Stimulated activated naive CD8-positive, alpha-beta T cell treated with anti-CD3 and anti-CD28 coated beads, Interleukin-15, Interleukin-2, amounts not matched to agents 100 ng/mL and 50 ng/mL, for 24 hours (primary cell): ENCODE data around the gene C16orf46.

Experiments used
- H3K27ac Mint-ChIP-seq: one replicate; pipeline ENCODE4 v1.8.0; 2021; ENCODE audit warnings: mild to moderate bottlenecking, mixed read lengths
- H3K27me3 Mint-ChIP-seq: one replicate; pipeline ENCODE4 v1.8.0; 2021; ENCODE audit warnings: mixed read lengths
- H3K36me3 Mint-ChIP-seq: one replicate; pipeline ENCODE4 v1.8.0; 2021; ENCODE audit warnings: low read depth, mixed read lengths
- H3K4me1 Mint-ChIP-seq: one replicate; pipeline ENCODE4 v1.8.0; 2021; ENCODE audit warnings: low read depth, mixed read lengths
- H3K4me3 Mint-ChIP-seq: one replicate; pipeline ENCODE4 v1.8.0; 2021; ENCODE audit warnings: mild to moderate bottlenecking, mixed read lengths
- H3K9me3 Mint-ChIP-seq: one replicate; pipeline ENCODE4 v1.8.0; 2021; ENCODE audit warnings: mixed read lengths

The C16orf46 gene

DNA sequence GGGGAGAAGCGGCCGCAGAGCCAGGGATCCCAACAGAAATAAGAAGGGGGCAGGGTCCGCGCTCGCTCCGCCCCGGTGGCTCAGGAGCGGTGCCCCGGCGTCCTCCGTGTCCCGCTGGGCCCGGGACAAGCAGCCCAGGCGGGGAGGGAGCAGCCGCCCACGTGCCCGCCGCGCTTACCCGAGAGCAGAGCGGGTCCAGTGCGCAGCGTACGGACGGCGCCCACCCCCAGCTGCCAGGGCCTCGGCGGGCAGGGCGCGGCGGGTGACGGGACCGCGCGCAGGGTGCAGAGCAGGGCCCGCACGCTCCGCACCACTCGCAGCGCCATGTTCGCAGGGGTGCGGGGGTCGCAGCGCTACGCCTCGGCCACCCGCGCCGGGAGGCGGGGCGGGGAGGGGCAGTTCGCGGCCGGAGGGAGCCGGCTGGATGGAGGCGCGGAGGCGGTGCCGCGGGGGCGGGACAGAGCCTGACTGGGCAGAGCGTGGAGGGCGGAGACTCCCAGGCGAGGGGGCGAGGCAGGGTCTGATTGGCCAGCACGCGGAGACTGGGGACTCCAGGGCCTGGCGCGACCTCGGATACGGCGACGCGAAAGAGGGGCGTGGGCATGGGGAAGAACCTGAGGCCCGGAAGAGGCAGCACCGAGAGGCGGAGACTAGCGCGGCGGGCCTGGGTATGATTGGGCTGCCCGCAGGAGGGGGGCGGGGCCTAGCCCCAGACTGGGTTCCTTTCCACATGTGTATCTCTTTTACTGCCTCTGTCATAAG lies 19.1 kb upstream of the C16orf46 start, which contains the start of gene GCSH:
Gene GCSH (minus strand): TSS at position 443 of the 762 bp plus-strand sequence. CDS start 117 bp downstream, at position 326.
- Mint-ChIP-seq H3K4me1 (peaks cover 19% of the 10 kb centered on the region), H3K27me3 (no peaks in the 10 kb centered on the region), H3K9me3 (peaks cover 5% of the 10 kb centered on the region), H3K4me3 (peak within 1 kb of the TSS; percentile 86), H3K36me3 (peaks cover 5% of the 10 kb centered on the region), H3K27ac (peak within 1 kb of the TSS; percentile 67)

DNA sequence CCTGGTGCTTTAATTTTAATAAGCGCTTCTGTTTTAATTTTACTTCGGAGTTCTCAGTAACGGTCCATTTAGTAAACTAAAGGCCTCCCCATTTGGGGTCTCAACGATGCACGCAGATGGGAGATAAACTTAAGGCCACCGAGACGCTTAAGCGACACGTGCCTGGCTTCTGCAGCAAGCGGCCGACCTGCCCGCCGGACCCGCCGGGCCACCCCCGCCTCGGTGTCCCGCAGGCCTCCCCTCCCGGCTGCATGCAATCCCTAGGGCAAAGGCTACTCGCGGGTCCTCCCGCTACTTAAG lies 18.6 kb upstream of the C16orf46 start:
- H3K4me3 Mint-ChIP-seq, result peak overlapping the region; percentile 86

DNA sequence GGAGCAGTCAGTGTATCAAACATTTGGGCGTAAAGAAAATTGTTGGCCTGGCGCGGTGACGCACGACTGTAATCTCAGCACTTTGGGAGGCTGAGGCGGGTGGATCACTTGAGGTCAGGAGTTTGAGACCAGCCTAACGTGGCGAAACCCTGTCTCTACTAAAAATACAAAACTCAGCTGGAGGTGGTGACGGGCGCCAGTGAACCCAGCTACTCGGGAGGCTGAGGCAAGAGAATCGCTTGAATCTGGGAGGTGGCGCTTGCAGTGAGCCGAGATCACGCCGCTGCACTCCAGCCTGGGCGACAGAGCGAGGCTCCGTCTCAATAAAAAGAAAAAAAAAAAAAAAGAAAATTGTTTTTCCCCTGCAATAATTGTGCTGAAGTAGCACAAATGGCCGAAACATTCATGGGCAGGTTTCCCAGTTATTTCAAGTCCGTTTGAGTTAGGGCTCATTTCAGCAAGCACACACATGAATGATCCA lies 17.8 kb upstream of the C16orf46 start:
- Mint-ChIP-seq H3K4me3 (peak overlapping the region; percentile 86), H3K27ac (peak overlapping the region; percentile 52), H3K4me1 (peaks cover 19% of the 10 kb centered on the region), H3K9me3 (peaks cover 5% of the 10 kb centered on the region), H3K27me3 (no peaks in the 10 kb centered on the region), H3K36me3 (peaks cover 8% of the 10 kb centered on the region)

More for the DNA sequence above, 18.6 kb upstream of the C16orf46 start:
- Mint-ChIP-seq H3K9me3 (peaks cover 5% of the 10 kb centered on the region), H3K36me3 (peaks cover 5% of the 10 kb centered on the region), H3K27ac (peak overlapping the region; percentile 67), H3K27me3 (no peaks in the 10 kb centered on the region), H3K4me1 (peaks cover 19% of the 10 kb centered on the region)

DNA sequence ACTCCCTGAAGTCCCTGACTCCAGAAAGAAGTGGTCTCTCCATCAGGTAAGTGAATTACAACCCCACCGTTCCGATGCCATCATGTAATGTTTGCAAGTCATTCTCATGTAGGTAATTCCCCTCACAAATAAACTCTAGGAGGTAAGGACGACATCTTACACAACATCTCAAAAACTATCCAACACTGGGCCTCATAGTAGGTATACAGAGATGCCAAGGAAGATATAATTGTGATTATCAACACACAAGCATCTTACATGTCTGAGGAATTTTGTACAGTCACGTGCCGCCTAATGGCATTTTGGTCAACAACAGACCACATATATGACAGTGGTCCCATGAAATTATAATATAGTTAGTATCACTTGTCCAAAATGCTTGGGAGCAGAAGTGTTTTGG lies 11.8 kb upstream of the C16orf46 start:
- Mint-ChIP-seq H3K36me3 (peaks cover 10% of the 10 kb centered on the region), H3K4me3 (no peak overlapping the region), H3K27ac (no peak overlapping the region), H3K4me1 (no peaks in the 10 kb centered on the region), H3K9me3 (no peaks in the 10 kb centered on the region), H3K27me3 (no peaks in the 10 kb centered on the region)

GRCh38 chr16:81081014-81081413 lies 4.0 kb upstream of the C16orf46 start:
- H3K4me1 Mint-ChIP-seq, result no peaks in the 10 kb centered on the region
- H3K9me3 Mint-ChIP-seq, result no peaks in the 10 kb centered on the region
- no peak overlapping the region for H3K27ac Mint-ChIP-seq
- no peak overlapping the region for H3K4me3 Mint-ChIP-seq
- H3K27me3 Mint-ChIP-seq, result no peaks in the 10 kb centered on the region
- no peaks in the 10 kb centered on the region for H3K36me3 Mint-ChIP-seq

DNA sequence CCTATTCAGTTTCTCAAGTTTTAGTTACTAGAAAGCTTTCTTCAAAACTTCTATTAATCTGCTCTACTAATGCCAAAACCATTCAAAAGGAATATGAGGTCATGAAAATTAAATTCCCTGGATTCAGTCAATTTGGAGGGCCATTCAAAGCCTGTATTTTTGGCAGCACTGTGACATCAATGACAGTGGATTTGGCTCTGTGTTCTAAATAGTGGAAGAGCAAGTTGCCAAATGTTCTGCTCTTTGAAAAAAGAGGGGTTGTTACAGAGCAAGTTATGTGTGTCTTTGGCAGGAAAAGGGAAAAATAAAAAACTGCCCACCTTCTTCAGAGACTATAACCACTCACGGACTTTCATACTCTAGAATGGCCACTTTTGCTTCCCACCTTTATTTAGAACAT lies 3.2 kb upstream of the C16orf46 start:
- Mint-ChIP-seq H3K4me3 (no peak overlapping the region), H3K9me3 (no peaks in the 10 kb centered on the region), H3K27me3 (no peaks in the 10 kb centered on the region), H3K36me3 (no peaks in the 10 kb centered on the region), H3K27ac (no peak overlapping the region), H3K4me1 (no peaks in the 10 kb centered on the region)

DNA sequence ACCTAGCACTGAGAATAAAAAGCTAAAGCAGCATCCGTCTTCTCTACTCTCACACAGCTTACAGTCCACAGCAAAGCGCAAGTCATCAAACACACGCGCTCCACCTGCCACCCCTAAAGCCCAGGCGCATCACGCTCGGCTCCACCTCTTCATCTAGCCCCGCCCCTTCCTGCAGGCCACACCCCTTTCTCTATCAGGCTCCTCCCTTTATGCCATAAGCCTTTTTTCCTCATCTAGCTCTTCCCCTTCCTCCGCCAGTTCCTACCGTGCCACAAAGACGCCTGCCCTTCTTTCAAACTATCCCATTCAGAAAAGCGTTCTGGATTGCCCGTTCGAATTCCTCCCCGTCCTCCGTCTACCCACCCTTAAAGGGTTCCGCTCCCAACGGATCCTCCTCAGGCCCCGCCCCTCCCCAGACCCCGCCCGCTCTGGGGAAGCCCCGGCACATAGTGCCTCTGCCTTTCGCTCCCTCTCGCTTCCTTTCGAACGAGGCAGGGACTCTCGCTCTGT lies 417 bp downstream of the C16orf46 start:
- Mint-ChIP-seq H3K27me3 (no peaks in the 10 kb centered on the region), H3K27ac (no peak overlapping the region), H3K4me3 (no peak overlapping the region), H3K4me1 (no peaks in the 10 kb centered on the region), H3K36me3 (no peaks in the 10 kb centered on the region), H3K9me3 (no peaks in the 10 kb centered on the region)

DNA sequence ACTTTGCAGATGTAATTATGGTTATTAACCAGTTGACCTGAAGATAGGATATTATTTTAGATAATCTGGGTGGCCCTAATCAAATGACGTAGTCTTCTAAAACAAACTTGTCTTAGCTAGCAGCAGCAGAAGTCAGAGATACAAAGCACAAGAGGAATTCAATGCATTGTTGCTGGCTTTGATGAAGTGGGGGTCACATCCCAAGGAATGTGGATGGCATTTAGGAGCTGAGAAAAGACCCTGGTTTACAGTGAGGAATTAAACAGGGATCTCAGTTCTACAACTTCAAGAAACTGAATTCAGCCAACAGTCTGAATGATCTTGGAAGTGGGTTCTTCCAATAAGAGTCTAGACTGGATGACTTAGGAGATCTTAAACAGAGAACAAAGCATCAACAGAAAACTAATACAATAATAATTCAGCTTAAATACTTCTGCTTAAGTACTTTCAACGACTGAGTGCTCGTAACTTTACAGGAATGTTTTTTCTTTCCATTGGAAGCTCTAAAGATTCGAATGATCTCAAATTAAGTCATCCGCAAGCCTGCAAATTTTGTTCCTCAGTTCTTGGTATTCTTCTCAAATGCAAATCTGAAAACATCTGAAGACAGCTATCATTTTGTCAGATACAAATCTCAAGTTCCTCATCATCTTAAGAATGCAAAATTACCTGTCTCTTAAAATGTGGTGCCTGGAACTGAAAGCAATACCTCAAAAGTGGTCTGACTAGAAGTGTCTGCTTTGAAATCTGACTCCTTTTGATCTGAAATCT lies 3.3 kb downstream of the C16orf46 start:
- no peaks in the 10 kb centered on the region for H3K9me3 Mint-ChIP-seq
- H3K36me3 Mint-ChIP-seq, result no peaks in the 10 kb centered on the region
- no peak overlapping the region for H3K4me3 Mint-ChIP-seq
- H3K27me3 Mint-ChIP-seq, result no peaks in the 10 kb centered on the region
- H3K4me1 Mint-ChIP-seq, result no peaks in the 10 kb centered on the region
- H3K27ac Mint-ChIP-seq, result no peak overlapping the region

DNA sequence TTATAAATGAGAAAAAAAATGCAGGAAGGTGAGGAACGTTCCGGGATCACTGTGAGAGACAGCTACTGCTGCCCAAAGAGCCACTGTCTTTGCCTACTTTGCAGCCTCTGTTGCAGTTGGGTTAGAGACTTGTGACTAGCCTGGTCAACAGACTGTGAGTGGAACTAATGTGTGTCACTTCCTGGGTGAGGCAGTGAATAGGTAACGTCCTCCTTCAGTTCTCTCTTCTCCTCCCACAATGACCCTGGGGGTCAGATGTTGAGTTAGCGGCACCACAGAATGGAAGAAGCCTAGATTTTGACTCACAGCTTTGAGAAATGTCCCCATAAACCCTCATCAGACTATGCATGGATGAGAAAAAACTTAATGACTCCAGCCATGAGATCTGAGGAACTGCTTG lies 5.2 kb downstream of the C16orf46 start:
- Mint-ChIP-seq H3K36me3 (no peaks in the 10 kb centered on the region), H3K9me3 (no peaks in the 10 kb centered on the region), H3K4me1 (no peaks in the 10 kb centered on the region), H3K4me3 (no peak overlapping the region), H3K27me3 (no peaks in the 10 kb centered on the region), H3K27ac (no peak overlapping the region)

DNA sequence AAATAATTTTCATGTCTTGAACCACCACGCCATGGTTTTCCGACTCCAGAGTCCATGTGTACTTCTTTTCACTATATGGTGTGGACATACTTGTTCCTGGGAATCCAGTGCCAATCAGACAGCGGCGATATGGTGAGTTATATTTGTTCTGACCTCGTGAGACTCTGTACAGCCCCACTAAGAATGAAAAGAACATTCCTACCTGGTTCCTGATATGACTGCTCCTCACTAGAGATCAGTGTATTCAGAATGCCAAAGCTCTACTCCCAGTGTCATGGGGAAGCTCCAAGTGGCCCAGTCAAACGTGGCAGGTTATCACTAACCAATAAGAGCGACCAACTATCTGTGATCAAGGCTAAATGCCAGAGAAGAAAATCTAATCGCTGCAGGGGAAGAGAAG lies 6.1 kb downstream of the C16orf46 start:
- Mint-ChIP-seq H3K27ac (no peak overlapping the region), H3K9me3 (no peaks in the 10 kb centered on the region), H3K36me3 (no peaks in the 10 kb centered on the region), H3K27me3 (no peaks in the 10 kb centered on the region), H3K4me1 (no peaks in the 10 kb centered on the region), H3K4me3 (no peak overlapping the region)

DNA sequence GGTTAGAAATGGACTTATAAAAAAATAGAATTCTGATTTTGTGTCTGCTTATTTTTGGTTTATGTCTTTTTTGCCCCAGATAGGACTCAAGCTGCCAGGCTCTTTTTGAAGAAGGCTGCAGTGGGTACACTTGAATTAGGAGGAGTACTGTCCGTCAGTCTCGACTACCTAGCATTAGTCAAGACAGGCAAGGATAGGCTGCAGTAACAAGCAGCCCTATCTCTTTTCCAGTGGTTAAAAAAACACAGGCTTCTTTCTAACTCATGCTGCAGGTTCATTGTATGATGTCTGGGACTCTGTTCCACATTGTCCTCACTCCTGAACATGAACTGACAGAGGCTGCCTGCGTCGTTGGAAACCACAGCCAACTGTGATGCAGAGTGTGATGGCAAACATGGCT lies 8.0 kb downstream of the C16orf46 start:
- H3K4me1 Mint-ChIP-seq, result no peaks in the 10 kb centered on the region
- H3K27ac Mint-ChIP-seq, result no peak overlapping the region
- no peaks in the 10 kb centered on the region for H3K9me3 Mint-ChIP-seq
- no peaks in the 10 kb centered on the region for H3K36me3 Mint-ChIP-seq
- no peaks in the 10 kb centered on the region for H3K27me3 Mint-ChIP-seq
- H3K4me3 Mint-ChIP-seq, result no peak overlapping the region

GRCh38 chr16:81067166-81067565 lies 9.9 kb downstream of the C16orf46 start:
- no peak overlapping the region for H3K4me3 Mint-ChIP-seq
- no peaks in the 10 kb centered on the region for H3K4me1 Mint-ChIP-seq
- H3K27ac Mint-ChIP-seq, result no peak overlapping the region
- H3K36me3 Mint-ChIP-seq, result no peaks in the 10 kb centered on the region
- no peaks in the 10 kb centered on the region for H3K9me3 Mint-ChIP-seq
- no peaks in the 10 kb centered on the region for H3K27me3 Mint-ChIP-seq

DNA sequence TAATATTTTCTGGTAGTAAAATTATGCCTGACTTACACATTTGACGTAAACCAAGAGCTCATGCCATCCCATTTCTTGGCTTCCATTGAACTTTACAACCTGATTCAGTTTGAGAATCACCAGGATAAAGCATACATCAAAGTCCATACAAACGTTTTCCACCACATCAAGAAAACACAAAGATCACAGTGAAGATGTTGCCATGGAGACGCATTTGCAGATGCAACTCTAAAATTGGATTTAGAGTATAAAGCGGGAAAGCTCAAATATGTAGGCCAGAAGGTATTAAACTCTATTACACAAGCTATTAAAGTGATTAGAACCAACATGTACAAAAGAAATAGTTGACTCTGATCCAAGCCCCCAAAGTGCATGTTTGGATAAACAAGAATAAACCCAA lies 10.4 kb downstream of the C16orf46 start:
- no peaks in the 10 kb centered on the region for H3K4me1 Mint-ChIP-seq
- no peak overlapping the region for H3K4me3 Mint-ChIP-seq
- no peaks in the 10 kb centered on the region for H3K27me3 Mint-ChIP-seq
- H3K27ac Mint-ChIP-seq, result no peak overlapping the region
- H3K36me3 Mint-ChIP-seq, result no peaks in the 10 kb centered on the region
- H3K9me3 Mint-ChIP-seq, result no peaks in the 10 kb centered on the region

DNA sequence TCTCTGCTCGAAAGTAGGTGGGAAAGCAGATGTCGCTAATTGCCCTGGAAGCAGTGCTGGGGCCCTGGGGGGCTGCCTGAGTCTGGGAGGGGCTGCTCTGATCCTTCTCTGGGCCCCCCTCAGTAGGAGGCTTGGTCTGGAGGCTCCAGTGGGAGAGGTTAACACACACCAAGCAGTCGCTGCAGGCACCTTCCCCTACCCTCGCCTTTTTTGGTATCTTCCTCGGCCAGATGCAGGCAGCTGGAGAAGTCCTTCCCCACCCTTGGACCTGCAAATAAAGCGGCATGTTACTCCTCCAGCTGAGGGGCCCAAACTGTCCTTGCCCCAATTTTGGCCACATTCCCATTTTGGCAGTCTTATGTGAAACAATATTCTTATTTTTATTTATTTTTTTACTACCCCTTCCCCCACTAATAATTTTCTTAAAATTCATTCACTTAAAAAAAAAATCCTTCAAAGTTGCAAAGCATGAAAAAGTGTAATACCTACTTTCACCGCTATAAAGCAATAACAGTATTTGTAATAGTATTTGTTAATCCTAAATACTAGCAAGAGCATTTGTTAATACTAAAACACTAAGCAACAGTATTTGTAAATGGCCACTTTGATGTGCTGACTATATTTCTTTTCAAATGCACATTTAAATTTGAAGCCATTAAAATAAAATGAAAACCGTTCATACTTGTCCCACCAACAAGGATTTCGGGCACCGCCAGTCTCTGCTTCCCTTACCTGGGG lies 15.0 kb downstream of the C16orf46 start:
- no peak overlapping the region for H3K4me3 Mint-ChIP-seq
- no peak overlapping the region for H3K27ac Mint-ChIP-seq
- H3K9me3 Mint-ChIP-seq, result no peaks in the 10 kb centered on the region
- no peaks in the 10 kb centered on the region for H3K36me3 Mint-ChIP-seq
- H3K27me3 Mint-ChIP-seq, result no peaks in the 10 kb centered on the region
- H3K4me1 Mint-ChIP-seq, result no peaks in the 10 kb centered on the region

GRCh38 chr16:81061307-81061640 lies 15.8 kb downstream of the C16orf46 start:
- H3K4me1 Mint-ChIP-seq, result no peaks in the 10 kb centered on the region
- H3K36me3 Mint-ChIP-seq, result no peaks in the 10 kb centered on the region
- H3K9me3 Mint-ChIP-seq, result no peaks in the 10 kb centered on the region
- H3K27ac Mint-ChIP-seq, result no peak overlapping the region
- no peak overlapping the region for H3K4me3 Mint-ChIP-seq
- H3K27me3 Mint-ChIP-seq, result no peaks in the 10 kb centered on the region
